HG03378 (cell line): Measurements from ENCODE around the gene APBB1.
A peak's percentile ranks its signal among the peaks of the same experiment; 100 is the strongest.
"Not testable (repeated sequence)": the region's sequence is repeated elsewhere in the genome, so short reads cannot be mapped to it uniquely, and the experiment has no call there.

Experiments used
- ATAC-seq: cut with Tn5 transposase; IDR thresholded peaks from one replicate; pipeline ENCODE4 v1.9.1; 2021; ENCODE audit warnings: mild to moderate bottlenecking, moderate library complexity; ENCODE audit not compliant: unreplicated experiment

APBB1 gene

DNA sequence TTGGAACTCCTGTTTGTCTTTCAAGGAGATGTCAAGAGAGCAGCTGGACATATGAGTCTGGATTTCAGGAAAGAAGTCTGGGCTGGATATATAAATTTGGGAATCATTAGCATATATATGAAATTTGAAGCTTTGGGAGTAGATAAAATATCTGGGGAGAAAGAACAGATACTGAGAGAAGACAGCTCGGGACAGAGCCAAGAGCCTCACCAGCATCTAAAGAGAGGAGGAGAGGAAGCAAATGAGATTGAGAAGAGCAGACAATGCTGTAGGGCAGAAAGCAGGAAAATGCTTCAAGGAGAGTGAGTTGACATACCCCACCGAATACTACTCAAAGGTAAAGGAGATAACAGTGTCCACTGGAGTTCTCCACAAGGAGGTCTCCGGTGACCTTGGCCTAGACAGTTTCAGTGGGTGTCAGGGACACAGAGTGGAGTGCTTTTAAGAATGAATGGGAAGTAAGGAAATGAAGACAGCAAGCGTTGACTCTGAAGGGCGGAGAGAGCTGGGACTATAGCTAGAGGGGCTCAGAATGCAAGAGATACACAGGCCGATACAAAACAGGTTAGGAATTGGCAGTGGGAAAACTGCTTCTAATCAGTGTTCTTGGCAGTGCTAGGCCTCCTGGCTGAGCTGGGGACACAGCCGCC is 862 bp downstream of the APBB1 start:
- ATAC-seq: no peak

DNA sequence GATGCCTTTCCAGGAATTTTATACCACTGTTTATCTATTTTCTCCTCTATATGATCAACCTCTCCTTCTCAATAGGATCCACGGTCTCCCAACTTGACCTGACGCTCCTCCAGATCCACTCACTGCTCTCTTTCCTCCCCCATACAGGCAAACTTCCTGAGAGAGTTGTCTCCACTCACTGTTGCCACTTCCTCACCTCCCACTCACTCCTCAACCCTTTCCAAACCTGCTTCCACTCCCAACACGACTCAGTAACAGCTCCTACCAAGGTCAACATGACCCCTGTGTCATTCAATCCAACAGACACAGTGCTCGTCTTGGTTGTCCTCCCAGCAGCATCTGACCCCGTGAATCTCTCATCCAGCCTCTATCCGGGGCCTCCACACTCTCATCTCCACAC is 3.1 kb downstream of the APBB1 start:
- no peak for ATAC-seq

DNA sequence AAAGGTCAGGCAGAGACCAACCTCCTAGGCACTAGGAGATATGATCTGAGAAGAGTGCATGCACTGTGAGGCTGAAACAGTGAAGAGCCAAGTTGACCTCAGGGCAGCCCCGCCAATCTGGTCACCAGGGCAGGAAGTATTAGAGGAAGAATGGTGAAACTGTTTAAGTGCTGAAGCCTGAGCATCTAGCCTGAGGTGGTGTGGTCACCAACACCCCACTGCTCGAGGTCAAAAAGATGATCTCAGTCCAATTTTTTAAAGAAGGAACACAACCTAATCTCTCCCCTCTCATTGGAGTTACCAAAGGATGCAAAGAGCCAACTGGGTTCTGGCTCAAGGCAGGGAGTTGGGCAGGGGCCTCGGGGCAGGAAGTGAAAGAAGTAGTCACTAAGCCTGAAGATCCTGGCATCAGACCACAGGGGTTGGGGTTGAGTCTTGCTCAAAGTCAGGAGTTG is 4.0 kb downstream of the APBB1 start:
- peak; percentile 41 for ATAC-seq

DNA sequence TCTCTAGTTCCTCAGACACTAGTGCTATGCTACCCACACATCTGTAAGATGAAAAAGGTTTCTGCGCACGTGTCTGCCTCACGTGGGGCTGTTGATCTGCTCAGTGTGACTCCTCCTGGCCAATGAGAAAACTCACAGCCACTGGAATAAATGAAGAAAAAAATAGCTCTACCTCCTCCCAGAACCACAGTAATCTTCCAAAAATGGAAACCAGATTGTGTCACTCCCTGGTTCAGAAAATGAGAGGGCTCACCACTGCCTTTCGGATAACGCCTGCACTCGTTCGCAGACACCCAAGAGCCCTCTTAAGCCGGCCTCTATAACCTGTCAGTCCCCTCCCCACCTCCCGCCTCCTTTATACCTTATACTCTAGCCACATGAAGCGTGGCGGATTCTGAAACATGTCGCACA is 5.1 kb downstream of the APBB1 start:
- no peak for ATAC-seq

DNA sequence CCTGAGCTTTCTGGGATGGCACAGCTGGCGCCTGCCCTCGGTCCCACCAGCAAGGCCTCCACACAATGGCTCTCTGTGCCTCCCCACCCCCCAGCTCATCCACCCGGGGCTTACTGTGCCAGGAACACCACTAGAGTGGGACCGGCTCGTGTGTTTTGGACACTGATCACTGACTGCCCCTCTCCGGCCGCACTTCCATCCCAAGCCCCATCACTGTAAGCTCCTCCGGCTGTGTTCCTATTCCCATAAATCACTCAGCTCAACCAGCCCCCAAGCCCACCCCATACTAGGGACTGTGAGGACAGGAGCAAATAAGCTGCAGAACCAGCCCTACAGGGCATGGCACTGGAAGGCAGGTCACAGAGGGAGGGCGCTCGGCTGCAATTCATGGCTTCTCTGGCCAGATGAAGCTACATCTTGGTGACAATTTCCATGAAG is 7.3 kb downstream of the APBB1 start:
- ATAC-seq: no peak

DNA sequence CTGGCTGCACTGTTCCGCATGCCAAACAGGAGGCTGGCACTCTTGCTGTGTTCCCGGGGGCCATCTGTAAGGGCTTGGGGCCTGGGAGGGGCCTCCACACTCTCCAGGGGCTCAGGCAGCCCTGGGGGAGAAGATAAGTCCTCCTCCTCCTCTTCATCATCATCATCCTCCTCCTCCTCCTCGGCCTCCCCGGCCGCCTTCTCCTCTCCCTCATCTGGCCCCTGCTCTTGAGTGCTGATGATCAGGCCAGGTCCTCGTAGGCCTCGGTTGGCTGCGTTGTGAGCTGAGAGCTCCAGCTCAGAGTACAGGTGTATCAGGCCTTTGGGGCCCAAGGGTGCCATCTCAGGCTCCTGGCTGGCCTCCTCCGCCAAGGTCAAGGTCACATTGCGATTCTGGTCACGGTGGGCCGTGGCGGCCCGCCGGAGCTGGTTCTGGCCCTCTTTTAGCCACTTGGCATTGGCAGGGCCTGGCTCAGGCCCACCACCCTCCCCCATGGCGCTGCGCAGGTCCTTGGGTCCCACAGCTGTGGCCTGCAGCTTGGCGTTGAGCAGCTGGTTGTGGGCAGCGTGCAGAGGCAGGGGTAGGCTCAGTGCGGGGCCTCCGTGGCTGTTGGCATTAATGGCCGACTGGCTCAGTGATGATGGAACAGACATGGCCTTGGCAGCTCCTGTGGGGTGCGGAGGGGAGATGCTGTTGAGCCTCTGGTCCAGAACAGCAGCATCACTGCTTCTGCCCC is 8.0 kb downstream of the APBB1 start:
- no peak for ATAC-seq

DNA sequence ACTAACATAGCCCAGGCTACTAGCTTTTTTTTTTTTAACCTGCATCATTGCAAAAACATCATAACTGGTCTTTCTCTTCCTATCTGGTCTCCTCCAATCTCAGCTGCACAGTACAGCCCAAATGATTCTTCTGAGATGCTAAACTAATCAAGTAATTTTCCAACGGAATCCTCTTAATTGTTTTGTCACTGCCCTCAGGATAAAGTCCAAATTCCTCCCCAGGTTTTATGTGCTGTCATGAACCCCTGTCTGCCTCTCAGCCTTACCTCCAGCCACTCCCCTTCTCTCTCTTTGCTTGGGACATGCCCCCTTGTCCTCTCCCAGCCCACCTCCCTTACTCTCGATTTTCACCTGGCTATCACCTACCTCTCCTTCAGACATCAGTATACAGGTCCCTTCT is 12.5 kb downstream of the APBB1 start:
- ATAC-seq: no peak

DNA sequence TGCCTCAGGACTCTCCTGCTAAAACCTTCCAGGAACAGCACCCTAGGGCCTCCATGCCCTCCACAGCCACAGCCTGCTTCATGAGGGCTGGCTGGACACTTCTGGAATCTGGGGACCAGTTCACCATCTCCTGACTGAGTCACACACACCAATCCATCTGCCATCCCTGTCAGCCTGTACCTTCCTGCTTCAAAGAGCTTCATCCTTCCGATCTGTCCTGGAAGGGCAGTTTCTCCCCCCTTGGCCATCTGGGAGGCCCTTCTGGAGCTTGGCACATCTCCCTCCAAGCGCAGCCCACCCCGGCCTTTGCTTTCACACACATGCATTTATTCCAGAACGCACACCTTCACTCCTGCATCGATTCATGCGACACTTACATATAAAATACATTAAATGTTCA is 13.0 kb downstream of the APBB1 start:
- ATAC-seq: no peak

DNA sequence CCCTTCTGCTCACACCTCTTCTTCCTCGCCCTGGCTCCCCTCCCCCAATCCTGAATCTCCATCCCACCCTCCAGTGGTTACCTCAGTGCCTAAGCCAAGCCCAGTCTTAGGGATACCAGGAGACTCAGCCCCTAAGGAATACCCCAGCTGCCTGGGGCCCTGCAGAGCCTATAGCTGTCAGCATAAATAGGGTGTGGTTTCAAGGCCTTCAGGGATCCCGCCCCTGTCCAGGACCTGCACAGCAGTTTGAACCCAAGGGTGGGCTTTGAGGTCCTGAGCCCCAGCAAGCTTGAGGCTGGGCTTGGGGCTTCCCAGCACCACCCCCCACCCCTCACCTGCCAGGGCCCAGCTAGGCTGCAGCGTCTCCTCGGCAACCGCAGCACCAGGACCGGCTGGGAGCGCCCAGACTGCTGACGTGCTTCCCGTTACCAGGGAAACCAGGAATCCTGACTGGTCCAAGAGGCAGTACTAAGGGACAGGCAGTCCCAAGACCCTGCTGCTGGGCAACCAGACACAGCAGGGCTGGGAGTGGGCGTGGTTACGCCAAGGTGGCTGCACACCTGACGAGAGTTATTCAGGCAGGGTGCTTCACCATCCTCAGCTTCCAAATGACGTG is 13.7 kb downstream of the APBB1 start:
- ATAC-seq: no peak

DNA sequence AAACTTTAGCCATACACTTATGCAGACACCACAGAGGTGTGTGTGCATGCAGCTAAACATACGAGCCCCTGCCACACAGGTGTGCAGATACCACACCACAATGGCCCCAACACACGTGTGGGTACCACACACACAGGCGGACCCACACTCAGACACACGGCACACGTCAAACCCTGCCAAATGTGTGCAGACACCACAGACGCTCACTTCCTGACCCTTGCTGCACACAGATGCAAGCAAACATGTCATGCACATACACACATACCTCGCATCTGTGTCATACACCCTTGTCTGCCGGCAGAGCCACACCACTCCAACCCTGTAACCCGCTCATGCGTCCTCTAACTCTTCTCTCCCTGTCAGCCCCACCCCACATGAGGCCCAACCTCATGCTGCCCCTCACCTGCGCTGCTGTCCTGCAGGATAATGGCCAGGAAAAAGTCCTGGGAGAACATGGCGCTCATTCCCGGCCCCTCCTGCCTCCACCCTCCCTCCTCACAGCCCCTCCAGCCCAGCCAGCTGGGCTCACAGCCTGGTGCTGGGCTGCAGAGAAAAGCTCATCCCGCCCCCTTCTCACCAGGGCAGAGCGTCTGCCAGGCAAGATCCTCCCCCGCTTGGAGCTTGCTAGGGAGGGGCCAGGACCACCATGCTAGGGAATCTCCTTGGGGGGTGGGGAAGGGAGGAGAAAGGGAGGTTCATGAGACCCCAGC is 14.4 kb downstream of the APBB1 start:
- no peak for ATAC-seq

DNA sequence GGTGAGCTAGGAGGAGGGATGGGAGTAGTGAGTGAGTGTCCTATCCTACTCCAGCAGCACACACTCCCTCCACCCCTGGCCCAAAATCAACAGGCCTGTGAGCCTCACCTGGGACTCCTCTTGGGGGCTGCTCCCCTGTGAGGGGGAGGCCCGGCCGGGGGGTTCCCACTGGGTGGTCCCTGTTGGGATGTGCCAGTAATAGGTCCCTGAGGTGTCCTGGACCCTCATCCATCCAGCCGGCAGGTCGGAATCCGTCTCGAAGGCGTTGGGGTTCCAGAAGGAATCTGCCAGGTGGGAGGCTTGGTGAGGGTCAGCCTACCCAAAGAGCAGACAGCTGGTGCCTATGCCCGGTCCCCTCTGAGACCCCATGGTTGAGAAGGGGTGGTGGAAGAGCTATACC is 15.4 kb downstream of the APBB1 start:
- ATAC-seq: no peak

DNA sequence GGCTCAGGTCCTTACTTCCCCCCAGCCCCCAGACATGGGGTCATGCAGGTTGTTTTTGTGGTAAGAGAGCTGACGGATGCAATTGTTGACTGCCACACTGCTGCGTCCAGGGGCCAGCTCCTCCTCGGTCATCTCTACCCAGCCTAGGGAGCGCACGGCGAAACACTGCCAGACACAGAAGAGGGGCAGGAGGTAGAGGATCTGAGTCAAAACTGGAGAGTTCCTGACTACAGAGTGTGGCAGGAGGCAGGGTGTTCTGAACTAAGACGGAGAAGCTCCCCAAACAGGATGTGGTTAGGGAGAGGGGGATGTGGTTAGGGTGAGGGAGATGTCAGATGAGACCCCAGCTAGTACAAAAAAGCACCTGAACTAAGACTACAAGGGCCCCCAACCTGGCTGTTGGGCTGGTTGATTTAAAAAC is 16.3 kb downstream of the APBB1 start:
- peak; percentile 96 for ATAC-seq

DNA sequence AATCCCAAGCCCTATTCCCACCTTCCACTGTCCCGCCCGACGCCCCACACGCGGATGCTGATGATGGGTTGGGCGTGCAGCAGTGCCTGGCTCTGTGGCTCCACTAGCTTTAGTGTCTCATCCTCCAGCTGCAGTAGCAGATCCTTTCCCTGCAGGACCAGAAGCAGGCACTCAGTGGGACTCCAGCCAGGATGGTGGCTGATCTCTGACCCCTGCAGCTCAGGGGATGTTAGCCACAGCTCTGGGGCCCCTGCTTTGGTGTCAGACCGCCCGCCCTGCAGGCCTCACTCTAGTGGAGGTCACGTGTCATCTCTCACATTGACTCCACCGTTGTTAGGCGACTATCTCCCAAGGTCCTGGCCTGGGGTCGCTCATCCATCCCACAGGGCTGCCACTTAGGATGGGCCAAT is 16.8 kb downstream of the APBB1 start:
- ATAC-seq: no peak

DNA sequence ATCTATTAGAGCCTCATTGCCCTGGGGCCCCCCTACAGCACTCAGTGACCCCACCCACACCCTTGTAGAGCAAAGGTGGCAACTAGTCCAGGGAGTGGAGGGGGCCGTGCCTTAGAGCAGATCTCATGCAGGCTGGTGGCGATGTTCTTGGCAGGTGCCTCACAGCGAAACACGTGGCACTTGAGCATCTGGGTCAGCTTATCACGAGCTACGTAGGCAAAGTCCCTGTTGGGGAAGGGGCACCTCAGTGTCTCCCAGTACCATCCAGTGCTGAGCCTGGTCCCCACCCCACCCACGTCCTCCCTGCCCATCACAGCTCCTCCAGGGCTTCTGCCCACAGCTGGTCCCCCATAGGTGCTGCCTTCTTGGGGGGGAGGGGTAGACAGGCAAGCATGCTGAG is 17.4 kb downstream of the APBB1 start:
- no peak for ATAC-seq

DNA sequence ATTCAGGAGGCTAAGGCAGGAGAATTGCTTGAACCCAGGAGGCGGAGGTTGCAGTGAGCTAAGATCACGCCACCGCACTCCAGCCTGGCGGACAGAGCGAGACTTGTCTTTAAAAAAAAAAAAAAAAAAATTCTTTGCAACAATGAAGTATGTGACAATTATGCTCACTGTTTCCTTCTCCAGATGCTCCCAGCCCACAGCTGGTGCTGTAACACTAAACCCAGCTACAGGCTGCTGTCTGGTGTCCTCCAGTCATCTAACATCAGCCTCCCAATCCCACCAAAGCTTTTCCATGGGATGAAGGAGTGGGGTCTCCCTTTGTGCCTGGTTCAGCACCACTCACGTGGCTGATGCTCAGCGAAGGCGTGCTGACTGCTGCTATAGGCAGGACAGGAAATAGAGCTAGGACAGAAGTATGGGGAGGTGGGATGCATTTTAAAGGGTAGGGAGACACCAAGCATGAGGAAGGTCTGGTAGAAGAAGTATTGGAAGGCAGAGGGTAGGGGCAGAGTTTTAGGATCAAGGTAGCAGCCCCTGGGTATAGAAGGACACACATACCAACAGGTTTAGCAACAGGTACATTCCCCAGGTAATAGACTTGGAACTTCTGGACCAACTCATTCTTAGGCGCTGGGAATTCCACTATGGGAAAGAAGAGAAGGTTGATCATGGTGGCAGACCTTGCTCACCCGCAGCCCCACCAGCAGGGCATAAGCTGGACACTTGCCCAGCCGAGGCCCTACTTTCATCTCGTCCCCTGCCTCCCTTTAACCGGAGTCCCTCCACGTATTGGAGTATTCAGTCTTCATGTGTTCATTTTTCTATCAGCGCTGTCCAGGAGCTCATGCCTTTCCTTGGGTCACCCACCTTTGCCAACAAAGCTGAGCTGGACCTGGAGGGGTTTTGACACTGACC is 18.2 kb downstream of the APBB1 start:
- no peak for ATAC-seq

DNA sequence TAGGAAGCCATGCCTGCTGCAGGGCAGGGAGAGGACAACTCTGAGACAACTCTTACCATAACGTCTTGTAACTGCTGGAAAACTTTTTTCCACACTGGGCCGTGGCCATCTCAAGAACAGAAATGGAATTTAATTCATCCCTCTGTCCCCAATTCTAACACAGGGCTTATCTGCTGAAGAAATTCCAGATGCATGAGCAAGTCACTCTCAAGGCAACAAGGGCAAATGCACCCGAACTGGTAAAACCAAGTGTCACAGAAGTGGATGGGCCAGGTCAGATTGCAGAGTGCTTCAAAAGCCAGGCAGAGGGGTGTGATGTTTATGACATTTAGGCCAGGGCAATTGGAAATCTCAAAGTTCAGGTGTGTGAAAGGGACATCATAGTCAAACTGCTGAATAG is 21.3 kb downstream of the APBB1 start:
- ATAC-seq: no peak

DNA sequence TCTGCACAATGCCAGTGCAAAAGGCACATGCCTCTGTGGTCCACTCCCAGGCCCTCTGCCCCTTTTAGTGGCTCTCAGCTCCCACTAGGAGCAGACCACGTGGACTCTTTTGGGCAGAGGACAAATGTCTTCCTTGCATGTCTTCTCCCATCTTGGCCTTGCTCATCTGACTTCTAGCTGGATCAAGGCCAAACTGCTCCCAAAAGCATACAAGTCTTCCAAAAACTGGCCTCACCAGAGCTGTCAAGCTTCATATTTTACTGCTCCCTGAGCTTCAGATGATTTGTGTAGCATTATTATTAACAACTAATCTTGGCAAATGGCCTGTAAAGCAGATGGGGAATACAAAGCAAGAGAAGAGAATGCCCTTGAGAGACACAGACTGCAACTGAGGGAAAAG is 21.7 kb downstream of the APBB1 start:
- ATAC-seq: no peak

DNA sequence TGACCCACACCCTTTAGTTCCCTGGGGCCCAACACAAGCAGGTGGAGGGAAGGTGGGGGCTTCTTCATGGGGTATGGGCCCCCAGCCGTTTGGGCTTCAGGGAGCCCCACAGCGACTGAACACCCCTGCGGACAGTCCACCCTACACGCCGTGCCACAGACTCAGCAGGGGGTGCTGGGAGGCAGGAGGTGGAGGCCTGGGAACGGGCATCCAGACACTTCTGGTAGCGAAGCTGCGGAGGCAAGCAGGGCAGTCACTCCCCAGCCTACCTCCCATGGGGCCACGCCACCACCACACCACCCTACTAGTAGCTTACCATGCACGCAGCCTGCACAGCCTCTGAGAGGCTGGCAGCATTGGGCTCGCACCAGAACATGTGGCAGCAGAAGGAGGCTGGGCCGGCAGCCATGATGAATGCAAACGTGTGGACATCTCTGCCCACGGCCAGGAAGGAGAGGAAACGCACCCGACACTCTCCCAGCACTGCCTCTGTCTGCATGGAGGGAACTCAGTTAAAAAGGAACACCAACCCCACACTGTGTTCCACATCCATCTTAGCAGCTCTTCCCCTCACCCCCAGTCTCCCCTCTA is 23.3 kb downstream of the APBB1 start:
- ATAC-seq: no peak

DNA sequence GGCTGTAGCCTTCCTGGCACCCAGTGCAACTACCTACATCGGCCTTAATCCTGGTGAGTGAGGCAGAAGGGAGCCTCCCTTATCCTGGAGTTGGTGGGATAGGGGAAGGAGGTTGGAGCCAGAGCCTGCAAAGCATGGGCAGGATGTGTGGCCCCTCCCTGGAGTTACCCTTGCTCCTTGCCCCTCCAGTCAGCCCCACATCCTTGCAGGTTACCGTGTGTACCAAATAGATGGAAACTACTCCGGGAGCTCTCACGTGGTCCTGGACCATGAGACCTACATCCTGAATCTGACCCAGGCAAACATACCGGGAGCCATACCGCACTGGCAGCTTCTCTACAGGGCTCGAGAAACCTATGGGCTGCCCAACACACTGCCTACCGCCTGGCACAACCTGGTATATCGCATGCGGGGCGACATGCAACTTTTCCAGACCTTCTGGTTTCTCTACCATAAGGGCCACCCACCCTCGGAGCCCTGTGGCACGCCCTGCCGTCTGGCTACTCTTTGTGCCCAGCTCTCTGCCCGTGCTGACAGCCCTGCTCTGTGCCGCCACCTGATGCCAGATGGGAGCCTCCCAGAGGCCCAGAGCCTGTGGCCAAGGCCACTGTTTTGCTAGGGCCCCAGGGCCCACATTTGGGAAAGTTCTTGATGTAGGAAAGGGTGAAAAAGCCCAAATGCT is 24.8 kb downstream of the APBB1 start:
- ATAC-seq: no peak

DNA sequence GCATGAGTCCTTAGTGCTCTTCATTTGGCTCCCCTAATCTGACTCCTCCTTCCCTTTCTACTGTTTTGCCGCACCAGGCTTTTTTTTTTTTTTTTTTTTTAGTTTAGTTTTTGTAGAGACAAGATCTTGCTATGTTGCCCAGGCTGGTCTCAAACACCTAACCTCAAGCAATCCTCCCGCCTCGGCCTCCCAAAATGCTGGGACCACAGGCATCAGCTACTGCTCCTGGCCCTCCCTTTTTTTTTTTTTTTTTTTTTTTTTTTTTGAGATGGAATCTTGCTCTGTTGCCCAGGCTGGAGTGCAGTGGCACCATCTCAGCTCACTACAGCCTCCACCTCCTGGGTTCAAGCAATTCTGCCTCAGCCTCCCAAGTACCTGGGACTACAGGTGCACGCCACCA is 26.6 kb downstream of the APBB1 start:
- ATAC-seq: not testable (repeated sequence)
